BJ (cell line): Measurements from ENCODE around the gene LIN28A. TPM values are rescaled to one million over a fixed set of nuclear protein-coding genes. Genes with fewer than 3 reads are reported as not detected.

Source experiments
- CTCF ChIA-PET: fragments of 350-600 bp; formaldehyde crosslinking; extraction: SDS; loops from one replicate; lab custom pipeline; 2021; ENCODE audit warnings: antibody characterized with exemption, inconsistent platforms; lab: Yijun Ruan, JAX
- POLR2A ChIA-PET: fragments of 300-600 bp; sonication (Branson Sonifier 250); formaldehyde crosslinking; extraction: SDS; loops from one replicate; lab custom pipeline; 2021; ENCODE audit warnings: antibody characterized with exemption; lab: Charles Lee
- DNase-seq: peaks from one replicate; pipeline ENCODE4 v3.0.0-alpha.2; 2011; ENCODE audit warnings: low read depth
- H3K27me3 ChIP-seq: 2 replicates; pipeline ENCODE4 v1.6.0; 2011; ENCODE audit warnings: low read length; ENCODE audit not compliant: control insufficient read depth, insufficient read depth
- H3K36me3 ChIP-seq: 2 replicates; pipeline ENCODE4 v1.5.1; 2011; ENCODE audit warnings: low read length; ENCODE audit not compliant: control insufficient read depth, insufficient read depth
- H3K4me3 ChIP-seq: 2 replicates; pipeline ENCODE4 v1.5.1; 2011; ENCODE audit warnings: low read depth, mild to moderate bottlenecking, control low read depth, low read length
- polyA plus RNA-seq: library from polyadenylated mRNA; depleted of rRNA; stranded (reverse); fragments of >200 nt; gene quantifications from 2 replicates; pipeline ENCODE4 v1.2.3, GENCODE V29; 2011
- TF ChIP-seq, protein P1 (sequence below): IDR thresholded peaks from 2 replicates; pipeline ENCODE4 v1.5.1; 2011; ENCODE audit warnings: low read depth, mild to moderate bottlenecking, control low read depth, inconsistent platforms, low read length, moderate library complexity; ENCODE audit not compliant: insufficient read depth

Gene LIN28A
- polyA plus RNA-seq, 1 experiment: not detected

DNA sequence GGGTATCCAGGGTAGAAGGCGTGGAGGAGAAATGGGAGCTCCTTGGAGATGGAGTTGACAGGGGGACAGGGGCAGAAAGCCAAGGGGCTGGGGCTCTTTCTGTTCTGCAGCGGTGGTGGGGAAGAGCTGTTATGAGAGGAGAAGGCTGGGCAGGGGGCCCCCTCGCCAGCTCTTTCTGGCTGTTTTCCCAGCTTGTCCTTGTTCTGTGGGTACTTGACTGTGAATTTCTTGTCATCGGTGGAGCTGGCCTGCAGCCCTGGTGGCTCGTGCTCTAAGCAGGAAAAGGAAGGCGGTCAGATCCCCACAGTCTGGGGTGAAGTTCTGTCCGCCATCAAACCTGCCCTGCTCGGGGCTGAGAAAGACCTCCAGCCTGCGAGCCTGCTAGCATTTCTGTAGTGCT lies 45.7 kb upstream of the LIN28A start:
- TF ChIP-seq, protein P1, sequence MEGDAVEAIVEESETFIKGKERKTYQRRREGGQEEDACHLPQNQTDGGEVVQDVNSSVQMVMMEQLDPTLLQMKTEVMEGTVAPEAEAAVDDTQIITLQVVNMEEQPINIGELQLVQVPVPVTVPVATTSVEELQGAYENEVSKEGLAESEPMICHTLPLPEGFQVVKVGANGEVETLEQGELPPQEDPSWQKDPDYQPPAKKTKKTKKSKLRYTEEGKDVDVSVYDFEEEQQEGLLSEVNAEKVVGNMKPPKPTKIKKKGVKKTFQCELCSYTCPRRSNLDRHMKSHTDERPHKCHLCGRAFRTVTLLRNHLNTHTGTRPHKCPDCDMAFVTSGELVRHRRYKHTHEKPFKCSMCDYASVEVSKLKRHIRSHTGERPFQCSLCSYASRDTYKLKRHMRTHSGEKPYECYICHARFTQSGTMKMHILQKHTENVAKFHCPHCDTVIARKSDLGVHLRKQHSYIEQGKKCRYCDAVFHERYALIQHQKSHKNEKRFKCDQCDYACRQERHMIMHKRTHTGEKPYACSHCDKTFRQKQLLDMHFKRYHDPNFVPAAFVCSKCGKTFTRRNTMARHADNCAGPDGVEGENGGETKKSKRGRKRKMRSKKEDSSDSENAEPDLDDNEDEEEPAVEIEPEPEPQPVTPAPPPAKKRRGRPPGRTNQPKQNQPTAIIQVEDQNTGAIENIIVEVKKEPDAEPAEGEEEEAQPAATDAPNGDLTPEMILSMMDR: no peak
- no peak for DNase-seq
- H3K4me3 ChIP-seq: no peak overlapping the region
- POLR2A ChIA-PET: no interaction called here
- CTCF ChIA-PET: interaction anchor here (0.5 to 5.3 kb wide), 21 partner anchors 11 to 1153 kb away, joined by 3 to 78 read pairs (median 6); partner anchors contain the start of gene CRYBG2
- H3K27me3 ChIP-seq: peaks cover 21% of the 10 kb centered on the region
- H3K36me3 ChIP-seq: no peaks in the 10 kb centered on the region

DNA sequence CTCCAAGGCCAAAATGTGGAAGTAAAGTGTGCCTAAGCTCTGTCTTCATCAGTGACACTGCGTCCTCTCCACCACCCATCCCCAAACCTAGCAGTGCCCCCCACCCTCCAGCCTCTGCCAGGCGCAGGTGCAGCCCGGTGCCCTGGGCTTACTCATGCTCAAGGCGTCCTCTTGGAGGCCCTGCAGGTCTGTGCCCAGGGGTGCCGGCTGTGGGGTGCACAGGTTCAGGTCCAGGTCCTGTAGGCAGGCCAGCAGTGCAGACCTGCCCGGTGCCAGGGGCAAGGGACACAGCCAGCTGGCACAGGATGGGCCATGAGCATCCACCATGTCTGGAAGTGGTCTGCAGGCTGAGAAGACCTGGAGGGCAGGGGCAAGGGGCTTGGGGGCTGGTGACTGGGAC lies 43.2 kb upstream of the LIN28A start:
- Histone ChIP-seq H3K36me3 (no peaks in the 10 kb centered on the region), H3K27me3 (peaks cover 5% of the 10 kb centered on the region), H3K4me3 (no peak overlapping the region)
- TF ChIP-seq, protein P1: no peak
- DNase-seq: no peak
- CTCF ChIA-PET: interaction anchor here (1.1 kb wide), 1 partner anchor 50 kb away, joined by 3 read pairs; no protein-coding TSS in a partner anchor
- POLR2A ChIA-PET: no interaction called here

DNA sequence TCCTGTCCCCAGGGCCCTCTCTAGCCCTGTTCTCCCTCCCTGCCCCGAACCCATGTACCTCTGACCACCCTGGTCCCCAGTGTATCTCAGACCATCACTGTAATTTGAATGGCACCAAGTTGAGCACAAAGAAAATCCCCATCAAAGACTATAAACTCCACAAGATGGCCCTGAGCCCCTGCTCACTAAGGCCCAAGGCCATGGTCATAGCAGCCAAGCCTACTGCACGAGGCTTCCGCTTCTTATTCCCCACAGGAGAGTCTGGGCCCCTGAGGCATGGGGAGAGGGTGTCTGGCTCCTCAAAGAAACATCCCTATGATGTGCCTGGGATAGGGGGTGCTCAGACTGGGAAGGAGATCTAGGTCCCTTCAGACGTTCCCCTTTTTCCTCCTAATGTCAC lies 42.6 kb upstream of the LIN28A start:
- POLR2A ChIA-PET: no interaction called here
- CTCF ChIA-PET: interaction anchor here (1.1 kb wide), 1 partner anchor 49 kb away, joined by 3 read pairs; no protein-coding TSS in a partner anchor
- no peak for DNase-seq
- H3K27me3 ChIP-seq: peaks cover 4% of the 10 kb centered on the region
- no peaks in the 10 kb centered on the region for H3K36me3 ChIP-seq
- no peak overlapping the region for H3K4me3 ChIP-seq
- TF ChIP-seq, protein P1: no peak

DNA sequence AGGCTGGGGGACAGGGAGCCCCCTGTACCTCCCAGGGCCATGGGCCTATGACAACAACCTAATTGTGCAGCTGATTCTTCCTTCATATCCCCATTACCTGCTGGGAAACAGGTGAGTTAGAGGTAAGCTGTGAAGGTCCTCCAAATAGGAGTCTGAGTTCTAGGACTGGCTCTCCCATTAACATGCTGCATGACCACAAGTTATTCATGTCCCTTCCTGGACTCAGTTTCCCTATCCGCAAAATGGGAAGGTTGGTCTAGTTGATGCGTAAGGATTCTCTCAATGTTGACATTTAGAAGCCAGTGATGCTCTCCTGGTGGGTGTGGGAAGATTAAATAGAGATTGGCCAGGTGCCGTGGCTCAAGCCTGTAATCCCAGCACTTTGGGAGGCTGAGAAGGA lies 42.1 kb upstream of the LIN28A start:
- TF ChIP-seq, protein P1: no peak
- ChIA-PET POLR2A (no interaction called here), CTCF (interaction anchor here (1.1 kb wide), 1 partner anchor 49 kb away, joined by 3 read pairs; no protein-coding TSS in a partner anchor)
- Histone ChIP-seq H3K4me3 (no peak overlapping the region), H3K27me3 (peaks cover 4% of the 10 kb centered on the region), H3K36me3 (no peaks in the 10 kb centered on the region)
- DNase-seq: no peak

DNA sequence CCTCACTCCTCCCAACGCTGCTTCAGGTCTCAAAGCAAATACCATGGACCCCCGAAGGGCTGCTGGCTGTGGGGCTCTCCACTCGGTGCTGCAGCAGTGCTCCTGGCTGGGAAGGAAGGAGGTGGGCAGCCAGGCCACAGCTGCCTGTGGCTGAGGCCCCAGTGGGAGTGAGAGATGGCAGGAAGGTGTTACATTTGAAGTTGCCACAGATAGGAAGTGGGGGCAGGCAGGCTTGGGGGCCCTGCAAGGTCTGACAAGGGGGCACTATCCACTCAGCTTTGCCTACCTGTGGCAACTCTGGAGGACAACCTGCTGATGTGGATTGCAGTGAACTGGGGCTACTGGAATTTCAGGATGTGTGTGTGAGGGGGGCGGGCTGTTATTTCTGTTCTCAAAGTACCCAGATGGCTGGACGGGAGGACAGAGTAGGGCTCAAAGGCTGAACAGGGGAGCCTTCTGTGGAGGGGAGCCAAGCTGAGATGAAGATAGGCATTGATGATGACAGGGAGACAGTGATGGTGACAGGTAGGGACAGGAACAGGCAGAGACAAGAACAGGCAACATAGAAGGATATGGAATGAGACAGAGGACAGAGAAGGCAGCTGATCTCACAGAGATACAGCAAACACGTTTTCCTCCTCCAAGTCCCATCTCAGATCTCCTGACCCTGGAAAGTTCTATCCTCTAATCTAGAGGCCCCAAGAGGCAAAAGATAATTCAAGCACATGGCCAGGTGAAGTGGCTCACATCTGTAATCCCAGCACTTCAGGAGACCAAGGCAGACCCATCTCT lies 39.8 kb upstream of the LIN28A start:
- CTCF ChIA-PET: interaction anchor here (1.0 kb wide), 1 partner anchor 8 kb away, joined by 3 read pairs; no protein-coding TSS in a partner anchor
- DNase-seq: no peak

More for the DNA sequence above, 39.8 kb upstream of the LIN28A start:
- Histone ChIP-seq H3K4me3 (no peak overlapping the region), H3K36me3 (no peaks in the 10 kb centered on the region), H3K27me3 (peaks cover 2% of the 10 kb centered on the region; the same call in 1 of the 2 replicates)
- POLR2A ChIA-PET: no interaction called here
- TF ChIP-seq, protein P1: no peak
